Measurements from ENCODE around the gene NFATC2. TPM values are rescaled to one million over a fixed set of nuclear protein-coding genes. Genes with fewer than 3 reads are reported as not detected.

The NFATC2 gene
- polyA plus RNA-seq, 1 donor from 2014 or later: not detected

- H4K20me1 ChIP-seq (ENCODE audit: insufficient read depth): no peaks in the 10 kb centered on the region
- no peaks in the 10 kb centered on the region for H3K79me2 ChIP-seq (replicated peaks; ENCODE audit: insufficient read depth, low read length)
- no peaks in the 10 kb centered on the region for H3K27me3 ChIP-seq (ENCODE audit: insufficient read depth, low read depth, low read length)
- H2AFZ ChIP-seq (ENCODE audit: low read depth, low read length): no peak overlapping the region
- H3K4me3 ChIP-seq (ENCODE audit: low read length): no peak overlapping the region
- no peaks in the 10 kb centered on the region for H3K9me2 ChIP-seq (ENCODE audit: insufficient read depth, low read length)
- H3K27ac ChIP-seq (ENCODE audit: low read length): no peak overlapping the region
- TF ChIP-seq RAD21 (conservative IDR thresholded peaks at IDR 0.05) (no peak), REST (IDR thresholded peaks at IDR 0.05; ENCODE audit: borderline replicate concordance) (no peak), POLR2AphosphoS5 (IDR thresholded peaks at IDR 0.05) (no peak), EZH2 (IDR thresholded peaks at IDR 0.05; ENCODE audit: borderline replicate concordance, insufficient read depth, low read length, poor library complexity, severe bottlenecking) (no peak), CTCF (IDR thresholded peaks at IDR 0.05; ENCODE audit: poor library complexity, severe bottlenecking) (no peak), MXI1 (conservative IDR thresholded peaks at IDR 0.05; ENCODE audit: poor library complexity, severe bottlenecking) (no peak), TAF1 (IDR thresholded peaks at IDR 0.05; ENCODE audit: low read depth) (no peak), SMC3 (conservative IDR thresholded peaks at IDR 0.05; ENCODE audit: poor library complexity) (no peak), EP300 (conservative IDR thresholded peaks at IDR 0.05; ENCODE audit: poor library complexity, severe bottlenecking) (no peak)
- no peaks in the 10 kb centered on the region for H3F3A ChIP-seq (ENCODE audit: insufficient read depth, low read length, poor library complexity, severe bottlenecking)
- no peaks in the 10 kb centered on the region for H3K9me3 ChIP-seq (ENCODE audit: low read length)
- H3K9ac ChIP-seq (ENCODE audit: low read length): no peak overlapping the region
- no peak overlapping the region for H3K4me2 ChIP-seq (ENCODE audit: low read length)
- no peaks in the 10 kb centered on the region for H3K36me3 ChIP-seq (ENCODE audit: insufficient read depth, low read length)
Observed at GRCh38 chr20:51376111-51376510, 166.4 kb downstream of the NFATC2 start.

- no peak overlapping the region for H3K9ac ChIP-seq (ENCODE audit: low read length)
- H3K79me2 ChIP-seq (replicated peaks; ENCODE audit: insufficient read depth, low read length): no peaks in the 10 kb centered on the region
- H3F3A ChIP-seq (ENCODE audit: insufficient read depth, low read length, poor library complexity, severe bottlenecking): no peaks in the 10 kb centered on the region
- no peak overlapping the region for H3K27ac ChIP-seq (ENCODE audit: low read length)
- no peaks in the 10 kb centered on the region for H3K36me3 ChIP-seq (ENCODE audit: insufficient read depth, low read length)
- no peaks in the 10 kb centered on the region for H4K20me1 ChIP-seq (ENCODE audit: insufficient read depth)
- H3K4me3 ChIP-seq (ENCODE audit: low read length): no peak overlapping the region
- no peak overlapping the region for H3K4me2 ChIP-seq (ENCODE audit: low read length)
- TF ChIP-seq POLR2AphosphoS5 (IDR thresholded peaks at IDR 0.05) (no peak), CTCF (IDR thresholded peaks at IDR 0.05; ENCODE audit: poor library complexity, severe bottlenecking) (no peak), TAF1 (IDR thresholded peaks at IDR 0.05; ENCODE audit: low read depth) (no peak), EZH2 (IDR thresholded peaks at IDR 0.05; ENCODE audit: borderline replicate concordance, insufficient read depth, low read length, poor library complexity, severe bottlenecking) (no peak), RAD21 (conservative IDR thresholded peaks at IDR 0.05) (no peak), EP300 (conservative IDR thresholded peaks at IDR 0.05; ENCODE audit: poor library complexity, severe bottlenecking) (no peak), SMC3 (conservative IDR thresholded peaks at IDR 0.05; ENCODE audit: poor library complexity) (no peak), REST (IDR thresholded peaks at IDR 0.05; ENCODE audit: borderline replicate concordance) (no peak), MXI1 (conservative IDR thresholded peaks at IDR 0.05; ENCODE audit: poor library complexity, severe bottlenecking) (no peak)
- no peaks in the 10 kb centered on the region for H3K27me3 ChIP-seq (ENCODE audit: insufficient read depth, low read depth, low read length)
- H2AFZ ChIP-seq (ENCODE audit: low read depth, low read length): no peak overlapping the region
- no peaks in the 10 kb centered on the region for H3K9me2 ChIP-seq (ENCODE audit: insufficient read depth, low read length)
- no peaks in the 10 kb centered on the region for H3K9me3 ChIP-seq (ENCODE audit: low read length)
Observed at GRCh38 chr20:51375561-51375960, 167.0 kb downstream of the NFATC2 start.
